ENCODE data around the gene SLC51B.
A peak's percentile ranks its signal among the peaks of the same experiment; 100 is the strongest.
"Not testable (repeated sequence)": the region's sequence is repeated elsewhere in the genome, so short reads cannot be mapped to it uniquely, and the experiment has no call there.

Gene SLC51B

DNA sequence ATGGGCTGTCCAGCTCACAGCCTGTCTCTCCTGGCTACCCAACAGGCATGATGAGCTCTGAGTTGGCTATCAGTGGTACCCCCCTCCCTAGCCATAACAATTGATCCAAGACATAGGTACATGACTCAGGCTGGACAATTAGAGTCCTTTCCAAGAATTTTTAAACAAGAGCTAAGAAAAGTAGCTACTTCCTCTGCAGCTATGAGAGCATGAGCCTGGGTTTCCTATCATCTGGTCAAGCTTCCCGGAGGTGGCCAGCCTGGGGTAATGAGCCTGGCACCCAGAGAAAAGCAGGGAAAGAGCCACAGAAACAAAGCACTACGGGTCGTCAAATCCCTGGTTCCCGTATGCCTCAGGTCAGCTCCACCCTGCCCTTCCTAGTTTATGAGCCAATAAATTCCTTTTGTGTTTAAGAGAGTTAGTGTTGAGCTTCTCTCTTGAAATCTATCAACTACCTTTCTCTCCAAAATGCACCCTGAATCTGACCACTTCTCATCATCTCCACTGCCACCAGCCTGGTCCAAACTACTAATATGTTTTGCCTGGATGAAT, 2.3 kb upstream of the SLC51B start:
- DNase-seq (ENCODE audit: low read depth): no peak

DNA sequence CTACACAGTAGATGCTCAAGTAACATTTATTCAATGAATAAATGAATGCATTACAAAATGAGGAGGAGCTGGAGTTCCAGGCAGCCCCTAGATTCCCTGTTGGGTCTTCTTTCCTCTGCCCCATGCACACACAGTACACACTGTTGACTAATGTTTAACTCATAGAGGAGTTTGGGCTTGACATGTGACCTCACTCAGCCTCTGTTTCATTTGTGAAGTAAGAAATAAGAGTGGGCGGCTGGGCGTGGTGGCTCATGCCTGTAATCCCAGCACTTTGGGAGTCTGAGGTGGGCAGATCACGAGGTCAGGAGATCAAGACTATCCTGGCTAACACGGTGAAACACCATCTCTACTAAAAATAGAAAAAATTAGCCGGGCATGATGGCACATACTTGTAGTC, 969 bp upstream of the SLC51B start:
- not testable (repeated sequence) for DNase-seq (ENCODE audit: low read depth)

DNA sequence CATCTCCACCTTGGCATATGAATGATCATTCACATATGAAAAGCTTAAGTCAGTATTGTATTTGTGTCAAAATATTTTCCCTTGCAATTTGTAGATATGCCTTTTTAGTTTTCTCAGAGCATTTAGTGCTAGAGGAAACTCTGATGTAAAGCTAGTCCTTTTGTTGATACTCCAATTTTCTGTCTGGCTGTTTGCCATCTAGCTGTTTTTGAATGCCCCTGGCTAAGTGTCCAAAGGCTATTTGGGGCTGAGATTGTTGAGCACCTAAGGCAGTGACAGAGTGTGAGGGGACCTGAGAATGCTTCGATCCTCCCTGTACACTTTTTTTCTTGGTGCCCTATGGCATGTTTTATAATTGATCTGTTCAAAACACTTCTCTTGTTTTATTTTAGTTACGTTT, 3.1 kb downstream of the SLC51B start:
- DNase-seq (ENCODE audit: low read depth): no peak

DNA sequence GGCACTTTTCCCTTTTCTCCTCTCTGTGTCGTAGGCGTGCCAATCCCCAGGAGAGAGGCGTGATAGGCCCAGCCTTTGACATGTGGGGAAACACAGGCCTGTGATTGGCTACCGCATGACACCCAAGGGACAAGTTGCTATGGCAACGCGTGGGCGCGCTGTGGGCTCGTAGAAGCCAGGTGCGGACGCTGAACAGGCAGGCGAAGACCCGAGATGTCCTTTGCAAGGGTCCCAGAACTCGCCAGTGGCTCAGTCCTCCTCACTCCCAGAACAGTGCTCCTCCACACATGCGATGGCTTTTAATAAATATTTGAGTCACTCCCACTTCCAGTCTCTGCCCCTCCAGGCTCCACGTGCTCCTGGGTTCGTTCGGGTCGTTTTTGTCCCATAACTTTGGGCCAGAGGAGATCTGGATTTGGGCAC, 4.2 kb downstream of the SLC51B start:
- peak; percentile 80 for DNase-seq (ENCODE audit: low read depth)

DNA sequence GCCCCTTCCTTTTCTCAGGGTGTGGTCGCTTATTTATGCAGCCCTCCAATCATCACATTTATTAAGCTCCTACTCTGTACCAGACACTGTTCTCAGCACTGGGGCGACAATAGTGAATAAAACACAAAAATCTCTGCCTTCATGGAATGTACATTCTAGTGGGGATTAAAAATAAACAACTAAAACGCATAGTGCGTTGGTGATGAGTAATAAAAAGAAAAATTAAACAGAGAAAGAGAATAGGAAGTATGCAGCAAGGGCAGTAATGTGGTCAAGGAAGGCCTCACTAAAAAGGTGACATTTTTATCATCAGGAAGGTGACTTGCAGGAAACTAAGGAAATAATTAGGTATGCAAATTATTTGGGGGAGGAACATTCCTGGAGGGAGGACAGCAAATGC, 5.1 kb downstream of the SLC51B start:
- no peak for DNase-seq (ENCODE audit: low read depth)

DNA sequence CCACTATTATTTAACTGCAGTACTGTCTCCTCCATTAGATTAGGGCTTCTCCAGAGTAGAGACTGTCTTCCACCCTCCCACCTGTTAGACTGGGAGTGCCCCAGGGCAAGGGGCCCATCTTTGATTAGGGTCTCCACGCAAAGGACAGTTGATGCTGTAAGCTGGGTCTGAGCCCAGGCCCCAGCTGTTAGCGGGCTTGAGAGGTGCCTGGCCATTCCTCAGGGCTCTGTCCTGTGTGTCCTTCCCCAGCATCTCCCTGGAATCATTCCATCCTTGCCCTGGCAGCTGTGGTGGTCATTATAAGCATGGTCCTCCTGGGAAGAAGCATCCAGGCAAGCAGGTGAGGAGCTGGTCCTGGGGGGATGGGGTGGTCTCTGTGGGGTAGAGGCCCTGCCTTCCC, 6.1 kb downstream of the SLC51B start:
- DNase-seq (ENCODE audit: low read depth): no peak

DNA sequence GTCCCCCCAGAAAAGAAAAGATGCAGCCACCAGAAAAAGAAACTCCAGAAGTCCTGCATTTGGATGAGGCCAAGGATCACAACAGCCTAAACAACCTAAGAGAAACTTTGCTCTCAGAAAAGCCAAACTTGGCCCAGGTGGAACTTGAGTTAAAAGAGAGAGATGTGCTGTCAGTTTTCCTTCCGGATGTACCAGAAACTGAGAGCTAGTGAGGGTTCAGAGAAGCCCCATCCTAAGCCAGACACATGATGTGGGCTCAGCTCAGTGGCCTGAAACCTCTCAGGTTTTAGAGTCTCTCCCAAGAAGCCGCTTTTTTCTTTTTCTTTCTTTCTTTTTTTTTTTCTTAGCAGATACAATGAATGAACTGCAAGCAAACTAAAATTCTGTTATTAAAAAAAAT, 7.8 kb downstream of the SLC51B start:
- no peak for DNase-seq (ENCODE audit: low read depth)

DNA sequence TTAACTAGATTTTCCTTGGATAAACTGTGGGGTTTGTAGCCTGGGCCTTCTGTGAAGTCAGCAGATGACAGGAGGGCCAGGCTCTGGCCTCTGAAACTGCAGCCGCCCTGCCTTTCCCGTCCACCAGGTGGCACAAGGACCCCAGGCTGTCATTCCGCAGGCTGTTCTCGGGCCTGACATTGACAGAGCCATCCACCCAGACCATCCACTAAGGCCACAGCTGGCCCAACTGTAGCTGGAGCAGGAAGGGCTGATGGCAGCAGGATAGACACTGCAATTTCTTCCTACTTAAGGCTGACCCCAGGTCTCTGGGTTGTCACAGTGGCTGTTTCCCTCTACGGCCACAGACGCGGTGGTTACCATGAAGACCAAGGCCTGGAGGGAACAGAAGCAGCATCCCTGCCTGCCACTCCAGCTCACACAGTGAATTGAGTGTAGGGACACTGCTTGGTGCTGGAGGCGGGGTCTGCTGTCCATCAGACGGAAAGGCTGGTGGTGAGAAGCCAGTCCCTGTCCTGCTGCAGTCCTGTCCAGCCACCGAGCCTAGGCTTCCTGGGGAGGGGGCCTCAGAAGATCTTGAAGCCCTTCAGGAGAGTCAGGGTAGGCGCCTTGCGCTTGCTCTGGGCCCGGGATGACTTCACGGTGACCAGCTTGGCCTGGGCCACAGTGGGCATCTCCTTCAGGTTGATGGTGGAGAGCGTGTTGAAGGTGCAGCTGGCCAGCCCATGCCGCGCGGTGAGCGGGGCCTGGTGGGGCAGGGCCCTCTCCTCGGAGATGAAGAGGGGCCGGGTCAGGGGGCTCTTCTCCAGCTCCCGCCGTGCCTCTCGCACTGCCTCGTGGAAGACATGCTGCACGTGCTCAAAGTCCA, 9.4 kb downstream of the SLC51B start:
- DNase-seq (ENCODE audit: low read depth): peak; percentile 17

DNA sequence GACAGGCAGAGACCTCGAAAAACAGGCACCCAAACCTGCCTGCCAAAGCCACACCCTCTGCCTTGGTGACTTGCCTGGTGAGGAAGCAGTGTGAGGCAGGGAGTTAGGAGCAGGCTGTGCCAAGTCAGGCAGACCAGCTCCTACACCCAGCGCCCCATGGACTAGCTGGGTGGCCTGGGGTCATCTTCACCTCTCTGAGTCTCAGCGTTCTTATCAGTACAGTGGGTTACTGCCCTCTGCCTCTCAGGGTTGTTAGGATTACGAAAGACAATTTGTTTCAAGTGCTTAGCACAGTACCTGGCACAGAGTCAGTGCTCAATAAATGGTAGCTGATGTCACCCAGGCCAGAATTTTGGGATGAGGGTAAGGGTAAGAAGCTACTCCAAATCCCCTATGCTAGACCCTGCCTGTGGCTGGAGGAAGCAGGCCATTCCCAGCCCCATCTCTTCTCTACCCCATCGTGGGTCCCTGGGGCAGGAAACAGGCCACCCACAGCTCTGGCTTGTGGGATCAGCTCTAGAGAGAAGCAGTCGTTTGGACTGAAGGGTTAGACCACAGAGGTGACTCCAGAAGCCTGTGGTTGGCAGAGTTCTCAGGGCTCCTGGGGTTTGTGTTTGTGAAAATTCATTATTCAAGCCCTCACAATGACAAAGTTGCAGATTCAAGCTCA, 10.1 kb downstream of the SLC51B start:
- DNase-seq (ENCODE audit: low read depth): no peak

DNA sequence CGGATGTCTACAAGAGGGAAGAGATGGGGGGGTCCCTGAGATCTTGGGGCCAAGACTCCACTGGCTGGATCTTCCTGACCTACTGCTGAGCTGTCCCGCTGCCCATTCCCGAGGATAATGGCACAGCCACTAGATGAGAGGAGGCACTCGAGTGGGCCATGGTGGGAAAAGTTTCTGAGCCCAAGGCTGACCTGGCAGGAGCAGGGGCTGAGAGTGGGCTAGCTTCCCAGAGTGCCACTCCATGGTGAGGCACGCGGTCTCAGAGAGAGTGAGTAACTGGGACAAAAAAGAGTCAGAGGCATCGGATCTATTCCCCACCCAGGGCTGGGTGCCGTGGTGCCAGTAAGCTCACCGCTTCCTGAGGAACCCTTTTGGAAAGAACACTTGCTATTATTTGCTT, 10.9 kb downstream of the SLC51B start:
- DNase-seq (ENCODE audit: low read depth): no peak

DNA sequence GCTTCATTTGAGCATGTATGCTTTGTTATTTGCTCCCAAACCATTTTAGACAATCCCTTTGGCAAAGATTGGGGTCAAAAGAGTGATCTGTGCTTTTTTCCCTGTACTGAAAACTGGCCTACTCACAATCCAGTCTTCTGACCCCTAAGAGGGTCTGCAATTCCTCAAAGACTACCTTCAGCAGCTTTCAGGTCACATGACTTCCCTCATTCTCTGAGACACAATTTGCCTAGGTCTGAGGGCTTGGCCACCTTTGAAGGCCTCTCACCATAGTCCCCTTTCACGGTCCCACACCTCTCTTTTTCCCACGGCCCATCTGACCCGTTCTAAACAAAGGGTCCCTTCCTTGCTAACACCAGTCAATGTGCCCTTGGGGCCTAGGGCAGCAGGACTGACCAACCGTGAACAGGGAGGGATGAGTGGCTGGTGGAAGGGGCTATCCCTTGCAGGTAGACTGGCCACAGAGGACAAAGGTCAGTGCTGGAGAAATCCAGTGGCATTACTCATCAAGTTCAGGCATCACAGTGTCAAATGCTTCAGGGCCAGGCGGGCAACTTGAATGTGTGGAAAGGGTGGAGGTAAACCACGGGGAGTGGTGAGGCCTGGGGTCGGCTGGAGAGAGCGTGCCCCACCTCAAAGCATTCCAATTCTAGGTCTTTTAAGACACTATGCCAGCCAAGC, 11.8 kb downstream of the SLC51B start:
- no peak for DNase-seq (ENCODE audit: low read depth)

DNA sequence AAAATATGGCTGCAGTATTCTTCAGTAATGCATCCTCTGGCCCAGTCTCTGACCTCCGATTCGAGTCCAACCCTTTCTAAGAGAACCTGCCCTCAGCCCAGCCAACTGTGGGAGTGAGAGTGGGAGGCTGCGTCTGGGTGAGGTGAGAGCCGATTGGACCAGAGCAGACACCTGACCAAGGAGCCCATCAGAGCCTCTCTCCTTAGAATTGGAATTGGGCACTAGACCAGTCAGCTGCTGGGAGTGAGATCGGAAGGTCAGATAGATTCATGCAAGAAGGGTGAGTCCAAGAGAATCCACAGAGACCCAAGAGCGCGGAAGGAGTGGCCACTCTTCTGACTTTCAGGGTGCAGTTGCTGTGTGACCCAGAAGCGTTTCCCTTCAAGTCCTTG, 12.4 kb downstream of the SLC51B start:
- DNase-seq (ENCODE audit: low read depth): no peak

DNA sequence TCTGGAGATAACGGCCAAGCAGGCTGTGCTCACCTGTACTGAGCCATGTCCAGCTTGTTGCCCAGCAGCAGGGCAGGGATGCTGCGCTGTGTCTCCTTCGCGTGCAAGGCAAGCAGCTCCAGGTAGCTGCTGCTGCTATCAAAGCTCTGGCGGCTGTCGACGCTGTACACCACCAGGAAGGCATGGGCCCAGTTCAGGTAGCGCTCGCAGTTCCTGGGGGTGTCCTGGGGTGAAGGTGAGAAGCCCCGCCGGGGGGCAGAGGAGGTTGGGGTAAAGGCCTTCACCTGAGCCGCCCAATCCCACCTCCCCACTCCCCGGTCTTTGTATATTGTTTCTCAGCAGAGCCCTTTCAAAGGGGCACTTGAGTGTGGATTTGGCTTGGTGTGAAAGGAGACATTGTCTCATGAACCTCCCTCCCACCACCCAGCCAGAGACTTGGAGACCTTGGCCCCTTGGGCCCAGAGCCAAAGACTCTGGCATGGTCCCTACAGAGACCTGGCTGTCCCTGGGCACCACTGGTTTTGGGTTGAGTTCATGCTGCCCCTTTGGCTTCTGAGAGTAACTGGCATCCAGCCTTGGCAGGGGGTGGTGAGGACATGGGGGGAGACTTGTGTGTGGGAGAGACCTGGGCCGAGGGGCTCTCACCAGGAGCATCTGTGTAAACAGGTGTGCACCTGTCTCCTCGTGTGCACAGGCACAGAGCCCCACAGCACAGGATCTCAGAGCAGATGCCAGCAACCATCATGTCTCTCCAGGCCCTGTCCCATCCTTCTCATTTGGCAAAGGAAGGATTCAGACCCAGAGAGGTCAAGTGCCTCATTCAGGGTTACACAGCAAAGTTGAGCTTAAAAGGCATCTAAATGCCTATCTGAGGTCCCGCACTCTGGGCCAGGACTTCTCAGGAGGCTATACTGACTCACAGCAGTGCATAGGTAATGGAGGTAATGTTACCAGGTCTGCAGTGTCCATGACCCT, 13.5 kb downstream of the SLC51B start:
- DNase-seq (ENCODE audit: low read depth): no peak

DNA sequence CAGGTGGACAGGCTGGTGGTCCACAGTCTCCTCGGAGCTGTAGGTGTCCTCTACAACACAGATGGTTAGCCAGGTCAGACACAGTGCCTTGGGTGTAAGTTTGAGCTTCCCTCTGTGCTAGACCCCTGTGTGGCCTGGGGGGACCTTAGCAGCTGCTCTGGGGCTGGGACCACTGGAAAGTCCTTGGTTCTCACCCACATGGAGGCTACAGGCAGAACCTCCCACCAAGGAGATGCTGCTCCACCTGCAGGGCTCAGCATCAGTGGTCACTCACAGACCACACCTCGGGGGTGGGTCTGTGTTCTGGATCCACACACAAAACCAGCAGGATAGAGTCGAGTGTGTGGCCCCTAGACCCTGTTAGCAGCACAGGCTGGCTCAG, 14.2 kb downstream of the SLC51B start:
- DNase-seq (ENCODE audit: low read depth): no peak

DNA sequence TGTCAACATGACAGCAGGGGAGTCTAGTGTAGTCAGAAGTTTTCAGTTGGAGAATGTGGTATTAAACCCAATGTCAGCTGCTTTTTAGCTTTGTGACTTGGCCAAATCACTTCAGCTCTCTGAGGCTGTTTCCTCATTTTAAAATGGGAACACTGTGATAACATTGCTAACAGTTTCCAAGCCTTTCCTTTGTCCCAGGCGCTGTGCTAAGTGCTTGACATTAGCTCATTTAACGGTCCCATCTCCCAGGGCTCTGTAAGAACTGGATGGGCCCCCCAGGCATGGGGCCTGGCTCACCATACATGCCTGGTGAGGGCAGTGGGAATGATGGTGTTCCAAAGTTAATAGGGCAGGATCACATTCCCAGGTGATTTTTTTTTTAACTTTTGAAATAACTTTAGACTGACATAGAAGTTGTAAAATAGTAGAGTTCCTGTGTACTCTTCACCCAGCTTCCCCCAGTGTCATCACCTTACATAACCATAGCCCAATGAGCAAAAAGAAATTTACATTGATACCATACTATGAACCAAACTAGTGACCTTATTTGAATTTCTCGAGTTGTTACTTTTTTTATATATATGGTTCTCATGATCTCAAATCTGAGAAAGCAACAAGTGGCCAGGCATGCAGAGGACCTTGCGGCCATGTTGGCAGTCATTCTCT, 14.9 kb downstream of the SLC51B start:
- no peak for DNase-seq (ENCODE audit: low read depth)

DNA sequence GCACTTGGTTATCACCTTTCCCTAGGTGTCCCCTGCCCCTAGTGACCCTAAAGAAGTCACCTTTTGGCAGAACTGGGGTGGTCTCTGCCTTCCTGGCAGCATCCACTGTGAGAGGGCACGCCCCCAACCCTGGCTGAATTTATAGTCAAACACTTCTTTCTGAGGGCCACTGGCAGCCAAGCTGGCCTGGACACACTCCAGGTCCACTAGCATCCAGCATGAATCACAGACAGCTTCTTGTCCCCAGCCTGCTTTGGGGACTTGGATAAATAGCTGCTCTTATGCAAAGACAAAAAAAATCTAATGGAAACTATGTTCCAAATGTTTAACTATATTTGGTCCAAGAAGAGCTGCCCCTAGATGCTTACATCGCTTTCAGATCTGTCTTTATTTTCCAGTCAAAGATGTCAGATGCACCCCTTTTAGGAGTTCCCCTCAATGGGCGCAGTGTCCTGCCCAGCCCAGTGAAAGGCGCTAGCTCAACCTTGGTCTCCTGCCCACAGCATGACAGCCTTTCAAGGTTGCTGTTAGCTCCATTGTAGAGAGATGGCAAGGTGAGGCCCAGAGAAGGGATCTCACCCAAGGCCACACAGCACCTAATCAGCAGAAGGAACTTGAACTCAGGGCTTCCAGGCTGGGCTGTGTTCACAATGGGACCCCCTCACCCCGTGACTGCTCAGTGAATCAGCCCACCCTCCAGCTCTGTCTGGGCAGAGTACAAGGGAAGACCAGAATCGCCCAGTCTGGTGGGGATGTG, 15.6 kb downstream of the SLC51B start:
- DNase-seq (ENCODE audit: low read depth): no peak

DNA sequence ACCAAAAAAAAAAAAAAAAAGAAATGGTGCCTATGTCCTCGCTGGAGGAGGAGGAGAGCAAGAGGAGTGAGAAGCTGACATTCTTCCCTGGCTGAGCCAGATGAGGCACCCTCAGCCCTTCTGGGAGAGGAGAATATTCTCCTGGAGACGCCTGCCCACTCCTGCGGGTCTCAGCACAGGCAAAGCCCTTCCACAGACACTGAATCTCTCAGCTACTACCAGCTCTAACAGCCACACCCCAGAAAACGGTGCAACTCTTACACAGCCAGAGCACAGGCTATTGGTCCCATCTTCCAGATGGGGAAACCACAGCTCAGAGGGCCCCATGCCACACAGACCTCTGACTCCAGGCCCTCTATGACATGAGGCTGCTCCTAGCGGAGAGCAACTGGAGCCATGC, 16.9 kb downstream of the SLC51B start:
- DNase-seq (ENCODE audit: low read depth): no peak

DNA sequence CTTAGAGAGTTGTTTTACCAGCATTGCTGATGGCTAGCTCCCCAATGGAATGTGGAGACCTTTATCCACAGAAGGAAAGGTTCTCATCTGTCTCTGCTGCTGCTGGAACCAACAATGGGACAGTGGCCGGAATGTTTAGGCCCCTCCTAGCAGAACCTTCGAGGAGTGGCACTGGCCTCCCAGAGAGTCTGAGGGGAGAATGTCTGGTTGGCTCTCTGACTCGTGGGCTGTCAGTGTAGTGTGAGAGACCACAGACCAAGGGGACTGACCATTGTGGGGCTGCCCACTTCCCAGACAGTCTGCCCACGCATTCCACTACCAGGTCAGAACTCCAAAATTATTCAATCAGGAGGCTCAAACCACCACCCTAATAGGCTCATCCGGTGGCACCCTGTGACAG, 17.5 kb downstream of the SLC51B start:
- DNase-seq (ENCODE audit: low read depth): no peak

DNA sequence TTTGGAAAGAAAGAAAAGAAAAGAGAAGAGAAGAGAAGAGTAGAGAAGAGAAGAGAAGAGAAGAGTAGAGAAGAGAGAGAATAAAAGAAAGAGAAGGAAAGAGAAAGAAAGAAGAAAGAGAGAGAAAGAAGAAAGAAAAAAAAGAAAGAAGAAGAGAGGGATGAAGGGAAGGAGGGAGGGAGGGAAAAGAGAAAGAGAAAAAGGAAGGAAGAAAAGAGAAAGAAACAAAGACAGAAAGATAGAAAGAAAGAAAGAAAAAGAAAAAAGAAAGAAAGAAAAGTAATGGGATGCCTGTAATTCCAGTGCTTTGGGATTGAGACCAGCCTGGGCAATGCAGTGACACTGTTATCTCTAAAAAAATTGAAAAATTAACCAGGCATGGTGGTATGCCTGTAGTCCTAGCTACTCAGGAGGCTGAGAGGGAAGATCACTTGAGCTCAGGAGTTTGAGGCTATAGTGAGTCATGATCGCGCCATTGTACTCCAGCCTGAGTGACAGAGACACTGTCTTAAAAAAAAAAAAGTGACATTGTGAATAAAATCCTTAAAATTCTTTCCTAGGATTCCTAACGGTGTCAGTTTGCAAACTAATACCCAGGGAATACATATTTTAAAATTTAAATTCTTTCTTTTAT, 20.9 kb downstream of the SLC51B start:
- DNase-seq (ENCODE audit: low read depth): no peak
